HCT116 (cell line): ENCODE measurements around the gene RSPH9. TPM values are rescaled to one million over a fixed set of nuclear protein-coding genes. Genes with fewer than 3 reads are reported as not detected.
A peak's percentile ranks its signal among the peaks of the same experiment; 100 is the strongest.

Source experiments
- ATAC-seq: fragments of 200-7000 bp; cut with Tn5 transposase; 2 replicates; pipeline ENCODE4 v1.9.1; 2020; ENCODE audit warnings: mild to moderate bottlenecking, moderate library complexity
- BruUV-seq: library from RNA; stranded (reverse); fragments of 400-500 nt; replicated peaks from 2 replicates; lab custom pipeline; 2021; lab: Mats Ljungman, UMichigan
- CTCF ChIA-PET: fragments of 300-600 bp; sonication (Branson Sonifier 250); formaldehyde crosslinking; loops from one replicate; lab custom pipeline; 2021; ENCODE audit warnings: antibody characterized with exemption; lab: Charles Lee
- POLR2A ChIA-PET: fragments of 300-600, 350-600 bp; sonication (Branson Sonifier 250); formaldehyde crosslinking; loops from one replicate; lab custom pipeline; 2021; ENCODE audit warnings: antibody characterized with exemption; lab: Charles Lee
- RAD21 ChIA-PET, 2 experiments: fragments of 300-600 bp; sonication (Branson Sonifier 250); formaldehyde crosslinking; loops; one replicate each; lab custom pipeline; 2023; ENCODE audit warnings: low total read pairs in 2 of 2; ENCODE audit not compliant: uncharacterized antibody in 2 of 2, unreplicated experiment in 2 of 2, low non-redundant PET in 1 of 2; lab: Charles Lee
- DNase-seq: peaks from one replicate; pipeline ENCODE4 v3.0.0-alpha.2; 2010; ENCODE audit warnings: low read depth, low spot score
- H2AFZ ChIP-seq: fragments of 200-600 bp; shearing (Covaris generic), sonication (generic); 2 replicates; pipeline ENCODE4 v1.6.1; 2017; ENCODE audit warnings: low read depth, mixed run types, mixed read lengths, antibody characterized with exemption, low read length; ENCODE audit not compliant: poor library complexity, severe bottlenecking
- H3K27ac ChIP-seq: 2 replicates; pipeline ENCODE4 v1.5.1; 2012; ENCODE audit warnings: low read depth, low read length
- H3K27me3 ChIP-seq: fragments of 200-600 bp; sonication (generic); 2 replicates; pipeline ENCODE4 v1.6.1; 2016; ENCODE audit warnings: mixed run types, low read length, mixed read lengths; ENCODE audit not compliant: insufficient read depth
- H3K36me3 ChIP-seq, 2 experiments: fragments of 200-500 bp in 1 of 2; fragments of 200-600 bp in 1 of 2; sonication (Bioruptor generic) in 1 of 2; sonication (generic) in 1 of 2; 2 replicates each; pipeline versions ENCODE4 v1.5.1 to v1.6.1; 2014 to 2016; ENCODE audit warnings: low read length in 2 of 2, inconsistent platforms in 1 of 2, mixed read lengths in 1 of 2, mixed run types in 1 of 2; ENCODE audit not compliant: insufficient read depth in 2 of 2, control insufficient read depth in 1 of 2
- H3K4me1 ChIP-seq, 2 experiments: fragments of 200-600 bp in 1 of 2; sonication (generic) in 1 of 2; 2 replicates each; pipeline versions ENCODE4 v1.5.1 to v1.6.1; 2012 to 2017; ENCODE audit warnings: low read length in 2 of 2, inconsistent platforms in 1 of 2, mild to moderate bottlenecking in 1 of 2, mixed read lengths in 1 of 2, mixed run types in 1 of 2, moderate library complexity in 1 of 2; ENCODE audit not compliant: insufficient read depth in 2 of 2, control insufficient read depth in 1 of 2
- H3K4me2 ChIP-seq: fragments of 200-600 bp; sonication (generic); 2 replicates; pipeline ENCODE4 v1.6.1; 2017; ENCODE audit warnings: mixed run types, low read length, mixed read lengths
- H3K4me3 ChIP-seq, 2 experiments: fragments of 200-600 bp in 1 of 2; sonication (generic) in 1 of 2; replicated peaks in 1 of 2; 2 replicates each; pipeline ENCODE4 v1.5.1; 2011 to 2016; ENCODE audit warnings: low read length in 2 of 2, control low read depth in 1 of 2, low read depth in 1 of 2, mild to moderate bottlenecking in 1 of 2, mixed read lengths in 1 of 2, mixed run types in 1 of 2
- H3K79me2 ChIP-seq: fragments of 200-600 bp; sonication (generic); 2 replicates; pipeline ENCODE4 v1.6.1; 2017; ENCODE audit warnings: mild to moderate bottlenecking, mixed run types, low read length, moderate library complexity, mixed read lengths; ENCODE audit not compliant: insufficient read depth
- H3K9ac ChIP-seq: fragments of 200-600 bp; sonication (generic); 2 replicates; pipeline ENCODE4 v1.6.1; 2016; ENCODE audit warnings: low read length, mixed read lengths
- H3K9me2 ChIP-seq: fragments of 200-600 bp; sonication (generic), shearing (Covaris generic); 2 replicates; pipeline ENCODE4 v1.6.1; 2017; ENCODE audit warnings: mixed run types, mild to moderate bottlenecking, moderate library complexity; ENCODE audit not compliant: insufficient read depth
- H3K9me3 ChIP-seq, 2 experiments: fragments of 200-500 bp in 1 of 2; fragments of 200-600 bp in 1 of 2; sonication (Bioruptor generic) in 1 of 2; sonication (generic) in 1 of 2; 2 replicates each; pipeline ENCODE4 v1.6.1; 2014 to 2017; ENCODE audit warnings: low read length in 2 of 2, mixed read lengths in 2 of 2, inconsistent platforms in 1 of 2, low read depth in 1 of 2, mild to moderate bottlenecking in 1 of 2, mixed run types in 1 of 2, moderate library complexity in 1 of 2; ENCODE audit not compliant: control insufficient read depth in 1 of 2, insufficient read depth in 1 of 2
- H4K20me1 ChIP-seq: fragments of 200-600 bp; sonication (generic), shearing (Covaris generic); 2 replicates; pipeline ENCODE4 v1.6.1; 2017; ENCODE audit warnings: mixed run types, mild to moderate bottlenecking, moderate library complexity; ENCODE audit not compliant: insufficient read depth
- CEBPB ChIP-seq: IDR thresholded peaks from 2 replicates; pipeline ENCODE4 v1.6.1; 2012; ENCODE audit warnings: low read depth
- CTCF ChIP-seq, 3 experiments: fragments of 200-600 bp in 1 of 3; sonication (generic) in 1 of 3; IDR thresholded peaks in 2 of 3; conservative IDR thresholded peaks in 1 of 3; 2 replicates each; pipeline ENCODE4 v1.5.1; 2012 to 2017; ENCODE audit warnings: low read depth in 2 of 3, low read length in 2 of 3, antibody characterized with exemption in 1 of 3, borderline replicate concordance in 1 of 3, control low read depth in 1 of 3, mild to moderate bottlenecking in 1 of 3, mixed read lengths in 1 of 3, mixed run types in 1 of 3, moderate library complexity in 1 of 3; ENCODE audit not compliant: insufficient read depth in 1 of 3
- EGR1 ChIP-seq: IDR thresholded peaks from 2 replicates; pipeline ENCODE4 v1.6.1; 2012; ENCODE audit warnings: low read depth
- MAX ChIP-seq: IDR thresholded peaks from 2 replicates; pipeline ENCODE4 v1.6.1; 2012
- RAD21 ChIP-seq: IDR thresholded peaks from 2 replicates; pipeline ENCODE4 v1.6.1; 2012; ENCODE audit warnings: low read depth, mild to moderate bottlenecking
- YY1 ChIP-seq: IDR thresholded peaks from 2 replicates; pipeline ENCODE4 v1.6.1; 2011; ENCODE audit warnings: low read length, low read depth, moderate library complexity, mild to moderate bottlenecking; ENCODE audit not compliant: insufficient replicate concordance; ENCODE audit errors: extremely low read depth
- intact Hi-C: fragments of 100-400 bp; cut with micrococcal nuclease; formaldehyde crosslinking; loops from 2 replicates; pipeline ENCODE4 v1.10.0; 2022
- total RNA-seq: library from RNA; stranded (reverse); gene quantifications from one replicate; pipeline ENCODE4 v1.2.1, GENCODE V29; 2021; ENCODE audit not compliant: unreplicated experiment

The RSPH9 gene
- total RNA-seq, 1 experiment from 2014 or later = not detected

- TF ChIP-seq CEBPB = no peak
- TF ChIP-seq YY1 = peak; percentile 17
- TF ChIP-seq CTCF (IDR thresholded peaks at IDR 0.05 in 2 of 3, conservative IDR thresholded peaks at IDR 0.05 in 1 of 3; ENCODE audit: borderline replicate concordance in 1 of 3, insufficient read depth in 1 of 3, low read depth in 2 of 3, low read length in 2 of 3) = peak; percentile 89 to 97 (median 94)
- no peak for TF ChIP-seq EGR1
- no peak; the same call in 1 of the 2 replicates for TF ChIP-seq MAX
- TF ChIP-seq RAD21 = peak; percentile 95
- Histone ChIP-seq H3K4me2 (peak overlapping the region; percentile 69), H3K9me3 (no peaks in the 10 kb centered on the region), H3K27me3 (no peaks in the 10 kb centered on the region), H3K9ac (no peak overlapping the region), H3K4me1 (peaks cover 12 to 49% of the 10 kb centered on the region in 2 experiments), H3K9me2 (no peaks in the 10 kb centered on the region), H2AFZ (no peak overlapping the region), H3K79me2 (no peaks in the 10 kb centered on the region), H4K20me1 (no peaks in the 10 kb centered on the region), H3K4me3 (no peak overlapping the region; a peak in 1 of 4 replicates), H3K36me3 (peaks cover 6 to 14% of the 10 kb centered on the region in 2 experiments; a peak in 2 of 4 replicates), H3K27ac (peak overlapping the region; percentile 49; the same call in 1 of the 2 replicates)
- ChIA-PET CTCF (interaction anchor here (0.6 to 4.6 kb wide), 29 partner anchors 10 to 412 kb away, joined by 3 to 45 read pairs (median 4); partner anchors contain the start of genes GTPBP2 and VEGFA), RAD21 (interaction anchor here (1.0 to 1.3 kb wide), 2 partner anchors 412 kb away, joined by 3 to 4 read pairs; no protein-coding TSS in a partner anchor), POLR2A (interaction anchor here (0.9 to 1.1 kb wide), 3 partner anchors 102 to 411 kb away, joined by 3 read pairs; partner anchors contain the start of gene VEGFA)
- ATAC-seq (peak; percentile 68), DNase-seq (peak; percentile 43)
- BruUV-seq = no TSS peak
- intact Hi-C loops = loop anchor here (1.0 to 5.0 kb wide), 4 partner anchors 93 to 765 kb away; no protein-coding TSS in a partner anchor
Measured at GRCh38 chr6:43667245-43668150, 22.7 kb downstream of the RSPH9 start.
